Astrocyte of the hippocampus (primary cell): ENCODE measurements around the gene SORL1.
"Not testable (repeated sequence)": the region's sequence is repeated elsewhere in the genome, so short reads cannot be mapped to it uniquely, and the experiment has no call there.

Experiments used
- DNase-seq: peaks from one replicate; pipeline ENCODE4 v3.0.0; 2011; ENCODE audit warnings: low read depth, low spot score

SORL1 gene

GRCh38 chr11:121625777-121626506 lies 173.8 kb downstream of the SORL1 start:
- no peak for DNase-seq

GRCh38 chr11:121626507-121626875 lies 174.4 kb downstream of the SORL1 start:
- DNase-seq = no peak

- no peak for DNase-seq
Measured at GRCh38 chr11:121626980-121627379, 174.9 kb downstream of the SORL1 start.

GRCh38 chr11:121630041-121630440 lies 177.9 kb downstream of the SORL1 start:
- peak; percentile 79 for DNase-seq

- DNase-seq = no peak
Measured at GRCh38 chr11:121631456-121631855, 179.3 kb downstream of the SORL1 start.

- no peak for DNase-seq
Measured at GRCh38 chr11:121634273-121634672, 182.2 kb downstream of the SORL1 start.

GRCh38 chr11:121634889-121635288 lies 182.8 kb downstream of the SORL1 start:
- DNase-seq = peak; percentile 63

GRCh38 chr11:121636081-121636799 lies 184.1 kb downstream of the SORL1 start:
- DNase-seq = no peak

GRCh38 chr11:121636800-121637176 lies 184.7 kb downstream of the SORL1 start:
- DNase-seq = no peak

GRCh38 chr11:121637587-121637986 lies 185.5 kb downstream of the SORL1 start:
- not testable (repeated sequence) for DNase-seq

GRCh38 chr11:121643479-121644186 lies 191.5 kb downstream of the SORL1 start:
- no peak for DNase-seq

GRCh38 chr11:121644187-121644512 lies 192.0 kb downstream of the SORL1 start:
- DNase-seq = no peak

- no peak for DNase-seq
Measured at GRCh38 chr11:121645001-121645400, 192.9 kb downstream of the SORL1 start.

GRCh38 chr11:121645596-121645995 lies 193.5 kb downstream of the SORL1 start:
- no peak for DNase-seq

GRCh38 chr11:121648306-121648705 lies 196.2 kb downstream of the SORL1 start:
- no peak for DNase-seq

GRCh38 chr11:121649798-121650197 lies 197.7 kb downstream of the SORL1 start:
- DNase-seq = no peak

GRCh38 chr11:121650351-121651256 lies 198.5 kb downstream of the SORL1 start:
- no peak for DNase-seq

GRCh38 chr11:121651257-121651605 lies 199.1 kb downstream of the SORL1 start:
- DNase-seq = no peak

GRCh38 chr11:121652971-121653370 lies 200.9 kb downstream of the SORL1 start:
- peak; percentile 51 for DNase-seq

GRCh38 chr11:121654259-121654842 lies 202.2 kb downstream of the SORL1 start:
- DNase-seq = no peak

- no peak for DNase-seq
Measured at GRCh38 chr11:121654843-121655536, 202.9 kb downstream of the SORL1 start.
